ENCODE results near the gene INPP5D. TPM values are rescaled to one million over a fixed set of nuclear protein-coding genes. Genes with fewer than 3 reads are reported as not detected.
A peak's percentile ranks its signal among the peaks of the same experiment; 100 is the strongest.

The INPP5D gene
- total and polyA plus RNA-seq, 2 of the 13 experiments (the other 11 are each of a cell fraction or from before 2014, with no cell fraction given) = 16.7 to 18.0 TPM

- TF ChIP-seq ZNF614 (CRISPR knock-in tag; IDR thresholded peaks at IDR 0.05; ENCODE audit: borderline replicate concordance) = peak; percentile 43; the same call in 1 of the 2 replicates
- peak; percentile 90 for TF ChIP-seq ZFX (CRISPR knock-in tag; IDR thresholded peaks at IDR 0.05; ENCODE audit: low read depth)
- TF ChIP-seq ZBTB20 (CRISPR knock-in tag; IDR thresholded peaks at IDR 0.05; ENCODE audit: borderline replicate concordance, low read depth) = peak; percentile 75
- TF ChIP-seq FOXC1 (CRISPR knock-in tag; IDR thresholded peaks at IDR 0.05; ENCODE audit: borderline replicate concordance) = peak; percentile 33; the same call in 1 of the 2 replicates
- no peak for TF ChIP-seq FOXM1 (CRISPR knock-in tag; IDR thresholded peaks at IDR 0.05)
- TF ChIP-seq ZNF557 (CRISPR knock-in tag; IDR thresholded peaks at IDR 0.05) = no peak; the same call in 1 of the 2 replicates
- peak; percentile 53 for TF ChIP-seq HNRNPLL (IDR thresholded peaks at IDR 0.05; ENCODE audit: low read depth, low read length, poor library complexity, severe bottlenecking)
- TF ChIP-seq ETV5 (CRISPR knock-in tag; IDR thresholded peaks at IDR 0.05; ENCODE audit: borderline replicate concordance) = peak; percentile 73
- no peak for TF ChIP-seq RNF2 (conservative IDR thresholded peaks at IDR 0.05; ENCODE audit: low read depth)
- TF ChIP-seq, protein P1, sequence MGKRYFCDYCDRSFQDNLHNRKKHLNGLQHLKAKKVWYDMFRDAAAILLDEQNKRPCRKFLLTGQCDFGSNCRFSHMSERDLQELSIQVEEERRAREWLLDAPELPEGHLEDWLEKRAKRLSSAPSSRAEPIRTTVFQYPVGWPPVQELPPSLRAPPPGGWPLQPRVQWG (CRISPR knock-in tag; IDR thresholded peaks at IDR 0.05; ENCODE audit: borderline replicate concordance, low read depth) = no peak
- TF ChIP-seq SOX6 (IDR thresholded peaks at IDR 0.05) = no peak
- TF ChIP-seq SOX6 (CRISPR knock-in tag; IDR thresholded peaks at IDR 0.05) = peak; percentile 28; the same call in 1 of the 2 replicates
- no peak; the same call in 1 of the 2 replicates for TF ChIP-seq TRAFD1 (CRISPR knock-in tag; IDR thresholded peaks at IDR 0.05; ENCODE audit: borderline replicate concordance)
- TF ChIP-seq, protein P2, sequence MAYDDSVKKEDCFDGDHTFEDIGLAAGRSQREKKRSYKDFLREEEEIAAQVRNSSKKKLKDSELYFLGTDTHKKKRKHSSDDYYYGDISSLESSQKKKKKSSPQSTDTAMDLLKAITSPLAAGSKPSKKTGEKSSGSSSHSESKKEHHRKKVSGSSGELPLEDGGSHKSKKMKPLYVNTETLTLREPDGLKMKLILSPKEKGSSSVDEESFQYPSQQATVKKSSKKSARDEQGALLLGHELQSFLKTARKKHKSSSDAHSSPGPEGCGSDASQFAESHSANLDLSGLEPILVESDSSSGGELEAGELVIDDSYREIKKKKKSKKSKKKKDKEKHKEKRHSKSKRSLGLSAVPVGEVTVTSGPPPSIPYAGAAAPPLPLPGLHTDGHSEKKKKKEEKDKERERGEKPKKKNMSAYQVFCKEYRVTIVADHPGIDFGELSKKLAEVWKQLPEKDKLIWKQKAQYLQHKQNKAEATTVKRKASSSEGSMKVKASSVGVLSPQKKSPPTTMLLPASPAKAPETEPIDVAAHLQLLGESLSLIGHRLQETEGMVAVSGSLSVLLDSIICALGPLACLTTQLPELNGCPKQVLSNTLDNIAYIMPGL (CRISPR knock-in tag; IDR thresholded peaks at IDR 0.05; ENCODE audit: borderline replicate concordance in 1 of 2, low read depth in 1 of 2) = peak; percentile 37 to 74; a peak in 1 of 4 replicates
- no peak for TF ChIP-seq PLRG1 (conservative IDR thresholded peaks at IDR 0.05)
- 0 out of 2 replicates have a peak, but pooled peaks have one; percentile 35 for TF ChIP-seq KDM5A (IDR thresholded peaks at IDR 0.05; ENCODE audit: borderline replicate concordance, low read length)
- TF ChIP-seq MEIS2 (CRISPR knock-in tag; IDR thresholded peaks at IDR 0.05) = no peak
- TF ChIP-seq, protein P3, sequence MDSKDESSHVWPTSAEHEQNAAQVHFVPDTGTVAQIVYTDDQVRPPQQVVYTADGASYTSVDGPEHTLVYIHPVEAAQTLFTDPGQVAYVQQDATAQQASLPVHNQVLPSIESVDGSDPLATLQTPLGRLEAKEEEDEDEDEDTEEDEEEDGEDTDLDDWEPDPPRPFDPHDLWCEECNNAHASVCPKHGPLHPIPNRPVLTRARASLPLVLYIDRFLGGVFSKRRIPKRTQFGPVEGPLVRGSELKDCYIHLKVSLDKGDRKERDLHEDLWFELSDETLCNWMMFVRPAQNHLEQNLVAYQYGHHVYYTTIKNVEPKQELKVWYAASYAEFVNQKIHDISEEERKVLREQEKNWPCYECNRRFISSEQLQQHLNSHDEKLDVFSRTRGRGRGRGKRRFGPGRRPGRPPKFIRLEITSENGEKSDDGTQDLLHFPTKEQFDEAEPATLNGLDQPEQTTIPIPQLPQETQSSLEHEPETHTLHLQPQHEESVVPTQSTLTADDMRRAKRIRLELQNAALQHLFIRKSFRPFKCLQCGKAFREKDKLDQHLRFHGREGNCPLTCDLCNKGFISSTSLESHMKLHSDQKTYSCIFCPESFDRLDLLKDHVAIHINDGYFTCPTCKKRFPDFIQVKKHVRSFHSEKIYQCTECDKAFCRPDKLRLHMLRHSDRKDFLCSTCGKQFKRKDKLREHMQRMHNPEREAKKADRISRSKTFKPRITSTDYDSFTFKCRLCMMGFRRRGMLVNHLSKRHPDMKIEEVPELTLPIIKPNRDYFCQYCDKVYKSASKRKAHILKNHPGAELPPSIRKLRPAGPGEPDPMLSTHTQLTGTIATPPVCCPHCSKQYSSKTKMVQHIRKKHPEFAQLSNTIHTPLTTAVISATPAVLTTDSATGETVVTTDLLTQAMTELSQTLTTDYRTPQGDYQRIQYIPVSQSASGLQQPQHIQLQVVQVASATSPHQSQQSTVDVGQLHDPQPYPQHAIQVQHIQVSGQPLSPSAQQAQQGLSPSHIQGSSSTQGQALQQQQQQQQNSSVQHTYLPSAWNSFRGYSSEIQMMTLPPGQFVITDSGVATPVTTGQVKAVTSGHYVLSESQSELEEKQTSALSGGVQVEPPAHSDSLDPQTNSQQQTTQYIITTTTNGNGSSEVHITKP (CRISPR knock-in tag; IDR thresholded peaks at IDR 0.05; ENCODE audit: low read depth) = 0 out of 2 replicates have a peak, but pooled peaks have one; percentile 16
- 0 out of 2 replicates have a peak, but pooled peaks have one; percentile 24 for TF ChIP-seq KDM4B (CRISPR knock-in tag; IDR thresholded peaks at IDR 0.05)
- TF ChIP-seq AHR (CRISPR knock-in tag; IDR thresholded peaks at IDR 0.05) = no peak
- TF ChIP-seq HNRNPL (IDR thresholded peaks at IDR 0.05; ENCODE audit: low read depth, low read length) = no peak
- TF ChIP-seq SP5 (CRISPR knock-in tag; IDR thresholded peaks at IDR 0.05; ENCODE audit: borderline replicate concordance, low read depth) = 0 out of 2 replicates have a peak, but pooled peaks have one; percentile 1
These were observed at the start of gene INPP5D (continued) for GRCh38 chr2:233059797-233060500.
